HCT116 (cell line): ENCODE results near the gene NABP1. TPM values are rescaled to one million over a fixed set of nuclear protein-coding genes. Genes with fewer than 3 reads are reported as not detected.

Experiments
- ATAC-seq: fragments of 200-7000 bp; cut with Tn5 transposase; 2 replicates; pipeline ENCODE4 v1.9.1; 2020; ENCODE audit warnings: mild to moderate bottlenecking, moderate library complexity
- BruUV-seq: library from RNA; stranded (reverse); fragments of 400-500 nt; replicated peaks from 2 replicates; lab custom pipeline; 2021; lab: Mats Ljungman, UMichigan
- CTCF ChIA-PET: fragments of 300-600 bp; sonication (Branson Sonifier 250); formaldehyde crosslinking; loops from one replicate; lab custom pipeline; 2021; ENCODE audit warnings: antibody characterized with exemption; lab: Charles Lee
- POLR2A ChIA-PET: fragments of 300-600, 350-600 bp; sonication (Branson Sonifier 250); formaldehyde crosslinking; loops from one replicate; lab custom pipeline; 2021; ENCODE audit warnings: antibody characterized with exemption; lab: Charles Lee
- RAD21 ChIA-PET, 2 experiments: fragments of 300-600 bp; sonication (Branson Sonifier 250); formaldehyde crosslinking; loops; one replicate each; lab custom pipeline; 2023; ENCODE audit warnings: low total read pairs in 2 of 2; ENCODE audit not compliant: uncharacterized antibody in 2 of 2, unreplicated experiment in 2 of 2, low non-redundant PET in 1 of 2; lab: Charles Lee
- DNase-seq: peaks from one replicate; pipeline ENCODE4 v3.0.0-alpha.2; 2010; ENCODE audit warnings: low read depth, low spot score
- H2AFZ ChIP-seq: fragments of 200-600 bp; shearing (Covaris generic), sonication (generic); 2 replicates; pipeline ENCODE4 v1.6.1; 2017; ENCODE audit warnings: low read depth, mixed run types, mixed read lengths, antibody characterized with exemption, low read length; ENCODE audit not compliant: poor library complexity, severe bottlenecking
- H3K27ac ChIP-seq: 2 replicates; pipeline ENCODE4 v1.5.1; 2012; ENCODE audit warnings: low read depth, low read length
- H3K27me3 ChIP-seq: fragments of 200-600 bp; sonication (generic); 2 replicates; pipeline ENCODE4 v1.6.1; 2016; ENCODE audit warnings: mixed run types, low read length, mixed read lengths; ENCODE audit not compliant: insufficient read depth
- H3K36me3 ChIP-seq, 2 experiments: fragments of 200-500 bp in 1 of 2; fragments of 200-600 bp in 1 of 2; sonication (Bioruptor generic) in 1 of 2; sonication (generic) in 1 of 2; 2 replicates each; pipeline versions ENCODE4 v1.5.1 to v1.6.1; 2014 to 2016; ENCODE audit warnings: low read length in 2 of 2, inconsistent platforms in 1 of 2, mixed read lengths in 1 of 2, mixed run types in 1 of 2; ENCODE audit not compliant: insufficient read depth in 2 of 2, control insufficient read depth in 1 of 2
- H3K4me1 ChIP-seq, 2 experiments: fragments of 200-600 bp in 1 of 2; sonication (generic) in 1 of 2; 2 replicates each; pipeline versions ENCODE4 v1.5.1 to v1.6.1; 2012 to 2017; ENCODE audit warnings: low read length in 2 of 2, inconsistent platforms in 1 of 2, mild to moderate bottlenecking in 1 of 2, mixed read lengths in 1 of 2, mixed run types in 1 of 2, moderate library complexity in 1 of 2; ENCODE audit not compliant: insufficient read depth in 2 of 2, control insufficient read depth in 1 of 2
- H3K4me2 ChIP-seq: fragments of 200-600 bp; sonication (generic); 2 replicates; pipeline ENCODE4 v1.6.1; 2017; ENCODE audit warnings: mixed run types, low read length, mixed read lengths
- H3K4me3 ChIP-seq, 2 experiments: fragments of 200-600 bp in 1 of 2; sonication (generic) in 1 of 2; replicated peaks in 1 of 2; 2 replicates each; pipeline ENCODE4 v1.5.1; 2011 to 2016; ENCODE audit warnings: low read length in 2 of 2, control low read depth in 1 of 2, low read depth in 1 of 2, mild to moderate bottlenecking in 1 of 2, mixed read lengths in 1 of 2, mixed run types in 1 of 2
- H3K79me2 ChIP-seq: fragments of 200-600 bp; sonication (generic); 2 replicates; pipeline ENCODE4 v1.6.1; 2017; ENCODE audit warnings: mild to moderate bottlenecking, mixed run types, low read length, moderate library complexity, mixed read lengths; ENCODE audit not compliant: insufficient read depth
- H3K9ac ChIP-seq: fragments of 200-600 bp; sonication (generic); 2 replicates; pipeline ENCODE4 v1.6.1; 2016; ENCODE audit warnings: low read length, mixed read lengths
- H3K9me2 ChIP-seq: fragments of 200-600 bp; sonication (generic), shearing (Covaris generic); 2 replicates; pipeline ENCODE4 v1.6.1; 2017; ENCODE audit warnings: mixed run types, mild to moderate bottlenecking, moderate library complexity; ENCODE audit not compliant: insufficient read depth
- H3K9me3 ChIP-seq, 2 experiments: fragments of 200-500 bp in 1 of 2; fragments of 200-600 bp in 1 of 2; sonication (Bioruptor generic) in 1 of 2; sonication (generic) in 1 of 2; 2 replicates each; pipeline ENCODE4 v1.6.1; 2014 to 2017; ENCODE audit warnings: low read length in 2 of 2, mixed read lengths in 2 of 2, inconsistent platforms in 1 of 2, low read depth in 1 of 2, mild to moderate bottlenecking in 1 of 2, mixed run types in 1 of 2, moderate library complexity in 1 of 2; ENCODE audit not compliant: control insufficient read depth in 1 of 2, insufficient read depth in 1 of 2
- H4K20me1 ChIP-seq: fragments of 200-600 bp; sonication (generic), shearing (Covaris generic); 2 replicates; pipeline ENCODE4 v1.6.1; 2017; ENCODE audit warnings: mixed run types, mild to moderate bottlenecking, moderate library complexity; ENCODE audit not compliant: insufficient read depth
- CEBPB ChIP-seq: IDR thresholded peaks from 2 replicates; pipeline ENCODE4 v1.6.1; 2012; ENCODE audit warnings: low read depth
- EGR1 ChIP-seq: IDR thresholded peaks from 2 replicates; pipeline ENCODE4 v1.6.1; 2012; ENCODE audit warnings: low read depth
- ELF1 ChIP-seq: IDR thresholded peaks from 2 replicates; pipeline ENCODE4 v1.6.1; 2012; ENCODE audit warnings: low read depth, borderline replicate concordance
- EZH2phosphoT487 ChIP-seq: fragments of 200-600 bp; IDR thresholded peaks from 2 replicates; pipeline ENCODE4 v1.6.1; 2018; ENCODE audit warnings: antibody characterized with exemption, borderline replicate concordance
- MAX ChIP-seq: IDR thresholded peaks from 2 replicates; pipeline ENCODE4 v1.6.1; 2012
- POLR2A ChIP-seq: IDR thresholded peaks from 2 replicates; pipeline ENCODE4 v1.7.0; 2011; ENCODE audit warnings: borderline replicate concordance; ENCODE audit not compliant: insufficient read depth, insufficient read length; ENCODE audit errors: extremely low read depth
- RAD21 ChIP-seq: IDR thresholded peaks from 2 replicates; pipeline ENCODE4 v1.6.1; 2012; ENCODE audit warnings: low read depth, mild to moderate bottlenecking
- REST ChIP-seq: IDR thresholded peaks from 2 replicates; pipeline ENCODE4 v1.6.1; 2012; ENCODE audit warnings: low read depth
- SIN3A ChIP-seq: IDR thresholded peaks from 2 replicates; pipeline ENCODE4 v1.6.1; 2012; ENCODE audit warnings: low read depth
- SP1 ChIP-seq: IDR thresholded peaks from 2 replicates; pipeline ENCODE4 v1.6.1; 2012; ENCODE audit warnings: low read depth
- SRF ChIP-seq: IDR thresholded peaks from 2 replicates; pipeline ENCODE4 v1.6.1; 2012; ENCODE audit warnings: low read depth
- TCF7L2 ChIP-seq: IDR thresholded peaks from 2 replicates; pipeline ENCODE4 v1.7.0; 2011; ENCODE audit warnings: borderline replicate concordance, inconsistent platforms; ENCODE audit not compliant: insufficient read depth, insufficient read length; ENCODE audit errors: extremely low read depth
- intact Hi-C: fragments of 100-400 bp; cut with micrococcal nuclease; formaldehyde crosslinking; loops from 2 replicates; pipeline ENCODE4 v1.10.0; 2022
- total RNA-seq: library from RNA; stranded (reverse); gene quantifications from one replicate; pipeline ENCODE4 v1.2.1, GENCODE V29; 2021; ENCODE audit not compliant: unreplicated experiment
- TF ChIP-seq, protein P1 (sequence below): IDR thresholded peaks from 2 replicates; pipeline ENCODE4 v1.6.1; 2012

The NABP1 gene
- total RNA-seq, 1 experiment from 2014 or later, result 39.3 TPM

DNA sequence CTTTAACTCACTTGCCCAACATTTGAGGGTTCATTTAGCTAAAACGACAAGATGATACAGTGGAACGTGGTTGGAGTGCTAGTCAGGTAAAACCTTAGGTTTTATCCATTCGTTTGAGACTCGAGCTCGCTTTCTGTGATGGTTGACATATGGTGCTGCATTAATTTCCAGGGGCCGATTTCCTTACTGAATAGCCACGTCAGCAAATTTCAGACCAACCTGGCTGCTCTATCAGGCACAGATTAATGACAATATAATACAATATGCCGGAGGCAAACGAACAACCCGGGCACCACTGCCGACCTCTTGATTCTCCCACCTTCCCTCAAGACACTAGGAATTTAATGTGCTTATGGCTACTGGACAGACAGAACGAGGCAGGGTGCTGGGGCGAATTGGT, 42.0 kb downstream of the NABP1 start (continued):
- TF ChIP-seq MAX, result no peak
- TF ChIP-seq POLR2A, result no peak
- no peak for TF ChIP-seq SIN3A

DNA sequence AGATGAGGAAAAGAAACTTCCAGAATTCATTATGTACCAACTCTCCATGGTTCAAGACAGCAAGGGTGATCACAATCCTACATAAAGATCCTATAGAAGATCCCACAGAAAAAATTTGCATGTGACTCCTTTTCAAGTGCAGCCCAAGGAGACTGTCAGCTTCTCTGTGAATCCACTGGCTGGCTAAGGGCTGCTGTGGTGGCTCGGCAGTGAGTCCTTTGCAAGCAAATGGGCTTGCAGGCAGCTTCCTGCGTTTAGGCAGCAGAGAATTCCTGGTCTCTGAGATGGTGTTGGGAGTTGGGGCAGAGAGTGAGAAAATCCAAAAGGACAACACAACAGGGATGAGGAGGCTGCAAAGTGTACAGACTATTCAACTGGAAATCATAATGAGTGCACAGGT, 43.4 kb downstream of the NABP1 start:
- no peak for DNase-seq
- no peaks in the 10 kb centered on the region for H3K9me3 ChIP-seq
- H3K79me2 ChIP-seq, result no peaks in the 10 kb centered on the region
- no peak overlapping the region for H3K4me3 ChIP-seq
- ChIA-PET CTCF (interaction anchor here (0.7 kb wide), 1 partner anchor 14 kb away, joined by 3 read pairs; no protein-coding TSS in a partner anchor), POLR2A (no interaction called here), RAD21 (no interaction called here)
- no peak overlapping the region for H3K9ac ChIP-seq
- H3K27ac ChIP-seq, result no peak overlapping the region
- intact Hi-C loops, result no loop called here
- H2AFZ ChIP-seq, result no peak overlapping the region
- no TSS peak for BruUV-seq
- ATAC-seq, result no peak
- H3K27me3 ChIP-seq, result no peaks in the 10 kb centered on the region
- TF ChIP-seq EZH2phosphoT487 (no peak), SRF (no peak)
- TF ChIP-seq, protein P1, sequence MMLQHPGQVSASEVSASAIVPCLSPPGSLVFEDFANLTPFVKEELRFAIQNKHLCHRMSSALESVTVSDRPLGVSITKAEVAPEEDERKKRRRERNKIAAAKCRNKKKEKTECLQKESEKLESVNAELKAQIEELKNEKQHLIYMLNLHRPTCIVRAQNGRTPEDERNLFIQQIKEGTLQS, result no peak
- H3K4me1 ChIP-seq, result 0 out of 4 replicates have a peak, but pooled peaks cover 0 to 3% of the 10 kb centered on the region in 2 experiments
- H3K36me3 ChIP-seq, result no peaks in the 10 kb centered on the region
- H4K20me1 ChIP-seq, result no peaks in the 10 kb centered on the region
- no peak overlapping the region for H3K4me2 ChIP-seq
- H3K9me2 ChIP-seq, result no peaks in the 10 kb centered on the region

DNA sequence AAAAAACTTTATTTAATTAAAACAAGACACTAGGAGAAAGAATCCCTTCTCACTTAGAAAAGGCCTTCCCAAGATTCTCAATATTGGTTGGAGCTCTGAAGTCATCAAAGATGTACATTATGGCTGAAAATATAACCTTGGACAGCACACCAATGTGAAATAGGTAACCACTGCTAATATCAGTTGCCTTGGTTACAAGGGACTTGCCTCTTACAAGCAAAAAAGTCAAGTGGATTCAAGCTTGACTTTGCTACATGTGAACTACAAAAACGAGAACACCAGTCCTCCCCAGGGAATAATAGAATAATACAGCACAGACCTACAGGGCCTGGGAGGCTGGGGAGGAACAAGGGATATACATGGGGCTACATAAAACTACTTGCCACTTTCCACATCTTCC, 46.1 kb downstream of the NABP1 start:
- ChIA-PET CTCF (no interaction called here), RAD21 (no interaction called here), POLR2A (no interaction called here)
- intact Hi-C loops, result no loop called here
- no peak overlapping the region for H3K4me3 ChIP-seq
- no peaks in the 10 kb centered on the region for H3K79me2 ChIP-seq
- H2AFZ ChIP-seq, result no peak overlapping the region
- ATAC-seq (no peak), DNase-seq (no peak)
- no peak for TF ChIP-seq CEBPB
- TF ChIP-seq, protein P1, result no peak
- no peak for TF ChIP-seq RAD21
- TF ChIP-seq REST, result no peak
- TF ChIP-seq SP1, result no peak
- no peak for TF ChIP-seq TCF7L2
- no peak for TF ChIP-seq EGR1
- TF ChIP-seq ELF1, result no peak
- no peak overlapping the region for H3K9ac ChIP-seq
- no TSS peak for BruUV-seq
- H3K9me3 ChIP-seq, result no peaks in the 10 kb centered on the region
- H4K20me1 ChIP-seq, result no peaks in the 10 kb centered on the region
- no peaks in the 10 kb centered on the region for H3K27me3 ChIP-seq
- H3K27ac ChIP-seq, result no peak overlapping the region
- H3K9me2 ChIP-seq, result no peaks in the 10 kb centered on the region
- H3K4me1 ChIP-seq, result peaks cover 0 to 3% of the 10 kb centered on the region in 2 experiments; a peak in 1 of 4 replicates
- no peaks in the 10 kb centered on the region for H3K36me3 ChIP-seq
- no peak overlapping the region for H3K4me2 ChIP-seq
